Naive thymus-derived CD4-positive, alpha-beta T cell (primary cell): ENCODE results near the gene ERGIC3. TPM values are rescaled to one million over a fixed set of nuclear protein-coding genes. Genes with fewer than 3 reads are reported as not detected.
"Not testable (repeated sequence)": the region's sequence is repeated elsewhere in the genome, so short reads cannot be mapped to it uniquely, and the experiment has no call there.

Experiments
- ATAC-seq: fragments of 150-1000 bp; cut with Tn5 transposase; 2 replicates; pipeline ENCODE4 v1.10.0; 2021; ENCODE audit warnings: mild to moderate bottlenecking, moderate library complexity
- CTCF ChIA-PET: fragments of 350-600 bp; sonication (Branson Sonifier 250); formaldehyde crosslinking; loops from one replicate; lab custom pipeline; 2021; ENCODE audit warnings: antibody characterized with exemption; lab: Charles Lee
- POLR2A ChIA-PET: fragments of 350-600 bp; sonication (Branson Sonifier 250); formaldehyde crosslinking; loops from one replicate; lab custom pipeline; 2021; ENCODE audit warnings: antibody characterized with exemption, inconsistent platforms; lab: Charles Lee
- DNase-seq, 9 donors: peaks; one replicate each; pipeline versions ENCODE4 v3.0.0 to v3.0.0-alpha.2; 2020 to 2022; ENCODE audit warnings: mixed read lengths in 1 of 9
- H3K27ac ChIP-seq: one replicate; pipeline ENCODE4 v1.7.0; 2013; ENCODE audit warnings: mild to moderate bottlenecking, low read depth, low read length, moderate library complexity
- H3K27me3 ChIP-seq, 2 donors: one replicate each; pipeline ENCODE4 v1.7.0; 2013; ENCODE audit warnings: low read length in 2 of 2, mild to moderate bottlenecking in 2 of 2, moderate library complexity in 2 of 2; ENCODE audit not compliant: control insufficient read depth in 2 of 2, insufficient read depth in 2 of 2
- H3K36me3 ChIP-seq, 3 experiments: 1 replicate in 2 of 3; 2 replicates in 1 of 3; pipeline ENCODE4 v1.7.0; 2013; ENCODE audit warnings: low read length in 3 of 3, mild to moderate bottlenecking in 3 of 3, moderate library complexity in 1 of 3; ENCODE audit not compliant: insufficient read depth in 3 of 3, control insufficient read depth in 2 of 3
- H3K4me1 ChIP-seq, 2 donors: one replicate each; pipeline ENCODE4 v1.7.0; 2013; ENCODE audit warnings: low read length in 2 of 2, mild to moderate bottlenecking in 2 of 2, moderate library complexity in 1 of 2; ENCODE audit not compliant: control insufficient read depth in 2 of 2, insufficient read depth in 2 of 2
- H3K4me3 ChIP-seq: 2 replicates; pipeline ENCODE4 v1.7.0; 2013; ENCODE audit warnings: mild to moderate bottlenecking, low read length
- H3K9me3 ChIP-seq, 3 experiments: 1 replicate in 2 of 3; 2 replicates in 1 of 3; pipeline ENCODE4 v1.7.0; 2013; ENCODE audit warnings: low read length in 3 of 3; ENCODE audit not compliant: control insufficient read depth in 2 of 3
- H3K27ac Mint-ChIP-seq, 9 donors: one replicate each; pipeline ENCODE4 v1.8.0; 2020 to 2022; ENCODE audit warnings: mixed read lengths in 9 of 9, mild to moderate bottlenecking in 8 of 9, moderate library complexity in 5 of 9, inconsistent platforms in 2 of 9
- H3K27me3 Mint-ChIP-seq, 5 donors: one replicate each; pipeline ENCODE4 v1.8.0; 2021 to 2022; ENCODE audit warnings: mixed read lengths in 5 of 5, mild to moderate bottlenecking in 1 of 5
- H3K36me3 Mint-ChIP-seq, 5 donors: one replicate each; pipeline ENCODE4 v1.8.0; 2020 to 2022; ENCODE audit warnings: mixed read lengths in 5 of 5, mild to moderate bottlenecking in 3 of 5, inconsistent platforms in 1 of 5
- H3K4me1 Mint-ChIP-seq, 7 donors: one replicate each; pipeline ENCODE4 v1.8.0; 2020 to 2022; ENCODE audit warnings: mixed read lengths in 7 of 7, mild to moderate bottlenecking in 3 of 7, inconsistent platforms in 1 of 7
- H3K4me3 Mint-ChIP-seq, 10 donors: one replicate each; pipeline ENCODE4 v1.8.0; 2020 to 2022; ENCODE audit warnings: mild to moderate bottlenecking in 10 of 10, mixed read lengths in 10 of 10, moderate library complexity in 6 of 10, inconsistent platforms in 2 of 10
- H3K9me3 Mint-ChIP-seq, 11 donors: one replicate each; pipeline ENCODE4 v1.8.0; 2020 to 2022; ENCODE audit warnings: mixed read lengths in 11 of 11, mild to moderate bottlenecking in 4 of 11, inconsistent platforms in 1 of 11, moderate library complexity in 1 of 11
- intact Hi-C, 2 donors: fragments of 100-400 bp; cut with micrococcal nuclease; formaldehyde crosslinking; loops; one replicate each; pipeline ENCODE4 v1.15.1; 2023
- polyA plus RNA-seq, 2 donors: library from polyadenylated mRNA; unstranded; fragments of 300-500 nt; fragmentation: Illumina TruSeq; gene quantifications; one replicate each; pipeline ENCODE4 v1.2.3, GENCODE V29; 2021
- total RNA-seq, 6 experiments: library from RNA in 5 of 6; stranded (reverse) in 5 of 6; gene quantifications; 1 replicate in 5 of 6; 2 replicates in 1 of 6; pipeline ENCODE4 v1.2.3 and lab custom pipeline; 2021 to 2026

Gene ERGIC3
- total and polyA plus RNA-seq, 7 experiments from 2014 or later, result 135 to 158 (median 148) TPM

DNA sequence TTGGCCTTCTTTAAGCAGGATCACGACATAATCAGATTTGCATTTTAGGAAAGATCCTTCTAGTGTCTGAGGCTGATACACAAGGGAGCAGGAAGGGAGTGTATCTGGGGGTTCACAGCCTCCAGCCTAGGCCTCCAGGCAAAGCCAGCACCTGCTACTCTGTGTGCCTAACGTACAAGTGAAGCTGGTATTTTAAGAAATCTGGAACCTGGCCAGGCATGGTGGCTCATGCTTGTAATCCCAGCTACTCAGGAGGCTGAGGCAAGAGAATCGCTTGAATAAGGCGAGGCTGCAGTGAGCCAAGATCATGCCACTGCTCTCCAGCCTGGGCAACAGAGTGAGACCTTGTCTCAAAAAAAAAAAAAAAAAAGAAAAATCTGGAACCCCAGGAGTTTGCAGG, 13.6 kb downstream of the ERGIC3 start:
- H3K4me3 ChIP-seq, ATAC-seq, CTCF ChIA-PET, H3K9me3 ChIP-seq, POLR2A ChIA-PET, intact Hi-C loops, H3K4me1 Mint-ChIP-seq, H3K4me3 Mint-ChIP-seq, H3K4me1 ChIP-seq, H3K27ac ChIP-seq, DNase-seq, H3K9me3 Mint-ChIP-seq, H3K27me3 ChIP-seq, H3K27ac Mint-ChIP-seq, H3K27me3 Mint-ChIP-seq: not testable (repeated sequence)
- peaks cover 0 to 27% (median 12%) of the 10 kb centered on the region in 5 donors for H3K36me3 Mint-ChIP-seq
- H3K36me3 ChIP-seq, result peaks cover 0 to 76% (median 0%) of the 10 kb centered on the region in 3 experiments

- Histone ChIP-seq H3K4me1 (no peaks in the 10 kb centered on the region), H3K27me3 (no peaks in the 10 kb centered on the region), H3K9me3 (no peaks in the 10 kb centered on the region), H3K4me3 (no peak overlapping the region), H3K27ac (no peak overlapping the region), H3K36me3 (peaks cover 0 to 74% (median 0%) of the 10 kb centered on the region in 3 experiments)
- no peak overlapping the region for H3K27ac Mint-ChIP-seq
- H3K4me1 Mint-ChIP-seq, result no peaks in the 10 kb centered on the region
- H3K27me3 Mint-ChIP-seq, result no peaks in the 10 kb centered on the region
- POLR2A ChIA-PET, result no interaction called here
- CTCF ChIA-PET, result no interaction called here
- no peak for ATAC-seq
- H3K36me3 Mint-ChIP-seq, result peaks cover 0 to 27% (median 12%) of the 10 kb centered on the region in 5 donors
- intact Hi-C loops, result no loop called here
- H3K9me3 Mint-ChIP-seq, result no peaks in the 10 kb centered on the region
- H3K4me3 Mint-ChIP-seq, result no peak overlapping the region
- no peak for DNase-seq
Observed at GRCh38 chr20:35555951-35556645, 14.2 kb downstream of the ERGIC3 start.

- POLR2A ChIA-PET, result no interaction called here
- Mint-ChIP-seq H3K27me3 (no peaks in the 10 kb centered on the region), H3K9me3 (no peaks in the 10 kb centered on the region), H3K4me1 (no peaks in the 10 kb centered on the region), H3K36me3 (peaks cover 0 to 27% (median 12%) of the 10 kb centered on the region in 5 donors), H3K4me3 (no peak overlapping the region), H3K27ac (no peak overlapping the region)
- no peaks in the 10 kb centered on the region for H3K9me3 ChIP-seq
- intact Hi-C loops, result no loop called here
- peaks cover 0 to 66% (median 0%) of the 10 kb centered on the region in 3 experiments for H3K36me3 ChIP-seq
- H3K27me3 ChIP-seq, result no peaks in the 10 kb centered on the region
- H3K4me3 ChIP-seq, result no peak overlapping the region
- no peak for ATAC-seq
- H3K27ac ChIP-seq, result no peak overlapping the region
- CTCF ChIA-PET, result no interaction called here
- no peaks in the 10 kb centered on the region for H3K4me1 ChIP-seq
- DNase-seq, result no peak
Observed at GRCh38 chr20:35556871-35557270, 15.0 kb downstream of the ERGIC3 start.

GRCh38 chr20:35558451-35558850, 16.6 kb downstream of the ERGIC3 start:
- H3K36me3 ChIP-seq, result peaks cover 0 to 55% (median 0%) of the 10 kb centered on the region in 3 experiments
- Mint-ChIP-seq H3K4me3 (no peak overlapping the region), H3K36me3 (peaks cover 0 to 27% (median 12%) of the 10 kb centered on the region in 5 donors), H3K27ac (peak overlapping the region in 1 of 9 donors; percentile 69), H3K4me1 (no peaks in the 10 kb centered on the region), H3K9me3 (no peaks in the 10 kb centered on the region), H3K27me3 (no peaks in the 10 kb centered on the region)
- intact Hi-C loops, result no loop called here
- H3K27me3 ChIP-seq, result no peaks in the 10 kb centered on the region
- no peak for ATAC-seq
- DNase-seq, result no peak
- ChIA-PET POLR2A (no interaction called here), CTCF (no interaction called here)
- no peaks in the 10 kb centered on the region for H3K9me3 ChIP-seq
- no peak overlapping the region for H3K27ac ChIP-seq
- no peaks in the 10 kb centered on the region for H3K4me1 ChIP-seq
- no peak overlapping the region for H3K4me3 ChIP-seq

DNA sequence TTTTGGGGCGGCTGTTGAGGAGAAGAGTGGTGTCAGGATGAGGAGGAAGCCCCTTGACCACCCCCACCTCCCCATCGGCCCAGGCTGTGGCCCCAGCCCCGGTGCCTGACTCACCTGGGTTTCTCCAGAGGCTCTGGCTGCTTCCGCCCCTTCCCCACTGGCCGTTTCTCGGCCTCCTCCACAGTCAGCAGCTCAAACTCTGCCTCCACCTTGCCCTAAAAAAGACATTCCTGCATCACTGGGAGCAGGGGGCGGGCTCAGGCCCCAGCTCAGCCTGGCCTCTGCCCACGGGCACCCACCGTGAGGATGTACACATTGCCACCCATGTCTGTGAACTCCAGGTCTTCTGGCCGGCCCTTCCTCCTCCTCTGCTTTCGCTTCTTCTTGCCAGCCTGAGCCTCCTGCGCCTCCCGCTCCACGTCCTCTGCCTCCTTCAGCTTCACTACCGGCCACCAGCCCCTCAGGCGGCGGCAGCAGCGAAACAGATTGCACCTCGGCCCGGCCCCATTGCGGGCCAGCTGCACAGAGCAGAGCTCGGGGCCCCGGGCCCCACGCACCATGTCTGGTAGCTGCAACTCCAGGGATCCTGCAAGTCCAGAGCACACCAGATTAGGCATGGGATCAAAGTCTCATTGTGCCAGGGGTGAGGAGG, 17.3 kb downstream of the ERGIC3 start:
- no peak overlapping the region for H3K27ac ChIP-seq
- DNase-seq, result no peak
- no peak for ATAC-seq
- no peaks in the 10 kb centered on the region for H3K27me3 ChIP-seq
- H3K9me3 Mint-ChIP-seq, result no peaks in the 10 kb centered on the region
- H3K36me3 Mint-ChIP-seq, result peaks cover 0 to 27% (median 12%) of the 10 kb centered on the region in 5 donors
- no peak overlapping the region for H3K4me3 ChIP-seq
- ChIA-PET POLR2A (no interaction called here), CTCF (no interaction called here)
- no peak overlapping the region for H3K4me3 Mint-ChIP-seq
- intact Hi-C loops, result no loop called here
- H3K4me1 ChIP-seq, result no peaks in the 10 kb centered on the region
- no peak overlapping the region for H3K27ac Mint-ChIP-seq
- H3K4me1 Mint-ChIP-seq, result no peaks in the 10 kb centered on the region
- H3K9me3 ChIP-seq, result no peaks in the 10 kb centered on the region
- H3K36me3 ChIP-seq, result peaks cover 0 to 48% (median 0%) of the 10 kb centered on the region in 3 experiments
- H3K27me3 Mint-ChIP-seq, result no peaks in the 10 kb centered on the region

DNA sequence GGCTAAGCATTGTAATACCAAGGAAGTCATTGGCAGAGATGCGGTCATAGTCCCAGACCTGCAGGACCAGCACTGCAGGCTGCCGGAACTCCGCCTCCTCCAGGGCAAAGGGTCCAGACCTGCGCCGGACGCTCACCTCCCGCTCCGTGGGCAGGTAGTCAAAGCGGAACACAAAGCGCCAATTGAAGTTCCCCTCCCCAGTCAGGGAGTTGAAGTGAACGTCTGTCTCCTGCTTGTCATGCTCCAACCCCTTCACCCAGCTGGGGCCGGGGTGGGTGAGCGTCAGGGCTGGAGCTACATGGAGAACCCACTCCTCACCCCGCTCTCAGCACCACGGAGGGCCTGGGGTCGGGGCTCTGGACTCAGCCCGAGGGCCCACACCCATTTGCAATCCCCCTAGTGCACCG, 18.2 kb downstream of the ERGIC3 start:
- Mint-ChIP-seq H3K27me3 (no peaks in the 10 kb centered on the region), H3K36me3 (peaks cover 0 to 19% (median 2%) of the 10 kb centered on the region in 5 donors), H3K9me3 (no peaks in the 10 kb centered on the region), H3K27ac (peak overlapping the region in 1 of 9 donors; percentile 5), H3K4me1 (no peaks in the 10 kb centered on the region), H3K4me3 (no peak overlapping the region)
- Histone ChIP-seq H3K36me3 (peaks cover 0 to 38% (median 0%) of the 10 kb centered on the region in 3 experiments), H3K4me1 (no peaks in the 10 kb centered on the region), H3K4me3 (no peak overlapping the region), H3K27ac (no peak overlapping the region), H3K27me3 (no peaks in the 10 kb centered on the region), H3K9me3 (no peaks in the 10 kb centered on the region)
- ChIA-PET POLR2A (no interaction called here), CTCF (interaction anchor here (0.6 kb wide), 1 partner anchor 1435 kb away, joined by 3 read pairs; no protein-coding TSS in a partner anchor)
- intact Hi-C loops, result no loop called here
- DNase-seq, result no peak
- ATAC-seq, result no peak
